SK-N-SH treated with all-trans-retinoic acid at 6 μM for 48 hours (cell line): Measurements from ENCODE around the gene KLF13.

Experiments
- ATAC-seq: fragments of 200-7000 bp; cut with Tn5 transposase; 3 replicates; pipeline ENCODE4 v1.9.1; 2020; ENCODE audit warnings: mild to moderate bottlenecking, moderate library complexity
- ARNTL ChIP-seq: fragments of 450-650 bp; formaldehyde crosslinking; IDR thresholded peaks from 2 replicates; pipeline ENCODE4 v1.5.0; 2020; ENCODE audit warnings: low read depth, mild to moderate bottlenecking, moderate library complexity, borderline replicate concordance
- BACH2 ChIP-seq: fragments of 250-450 bp; sonication (Bioruptor Pico); IDR thresholded peaks from 2 replicates; pipeline ENCODE4 v1.9.0; 2021; ENCODE audit warnings: mild to moderate bottlenecking, borderline replicate concordance
- CREB5 ChIP-seq: fragments of 250-450 bp; sonication (Bioruptor Pico); IDR thresholded peaks from 2 replicates; pipeline ENCODE4 v1.5.1; 2020; ENCODE audit warnings: low read depth, mild to moderate bottlenecking, moderate library complexity
- CSDC2 ChIP-seq: fragments of 250-450 bp; sonication (Bioruptor Pico); IDR thresholded peaks from 2 replicates; pipeline ENCODE4 v1.5.0; 2020; ENCODE audit warnings: mild to moderate bottlenecking, moderate library complexity
- ESRRG ChIP-seq: fragments of 250-450 bp; sonication (Bioruptor Pico); IDR thresholded peaks from 2 replicates; pipeline ENCODE4 v1.6.1; 2021; ENCODE audit warnings: mild to moderate bottlenecking
- GLIS3 ChIP-seq: fragments of 250-450 bp; sonication (Bioruptor Pico); IDR thresholded peaks from 2 replicates; pipeline ENCODE4 v1.5.0; 2020; ENCODE audit warnings: mild to moderate bottlenecking, moderate library complexity
- ISL1 ChIP-seq: fragments of 250-450 bp; sonication (Bioruptor Pico); IDR thresholded peaks from 2 replicates; pipeline ENCODE4 v2.1.2; 2022; ENCODE audit warnings: mild to moderate bottlenecking, moderate library complexity
- OSR1 ChIP-seq: fragments of 250-450 bp; sonication (Bioruptor Pico); IDR thresholded peaks from 2 replicates; pipeline ENCODE4 v1.8.0; 2022; ENCODE audit warnings: moderate library complexity, mild to moderate bottlenecking, inconsistent platforms
- PATZ1 ChIP-seq: fragments of 250-450 bp; sonication (Bioruptor Pico); IDR thresholded peaks from 2 replicates; pipeline ENCODE4 v1.8.0; 2020; ENCODE audit warnings: mild to moderate bottlenecking, moderate library complexity, borderline replicate concordance
- PPARA ChIP-seq: fragments of 250-450 bp; sonication (Bioruptor Pico); IDR thresholded peaks from 2 replicates; pipeline ENCODE4 v1.5.0; 2020; ENCODE audit warnings: mild to moderate bottlenecking, borderline replicate concordance
- RARB ChIP-seq: fragments of 250-450 bp; sonication (Bioruptor Pico); IDR thresholded peaks from 2 replicates; pipeline ENCODE4 v1.8.0; 2021; ENCODE audit warnings: mild to moderate bottlenecking, moderate library complexity
- SNAI2 ChIP-seq: fragments of 250-450 bp; sonication (Bioruptor Pico); IDR thresholded peaks from 2 replicates; pipeline ENCODE4 v1.5.0; 2020; ENCODE audit warnings: mild to moderate bottlenecking, moderate library complexity
- TCF4 ChIP-seq: fragments of 250-450 bp; sonication (Bioruptor Pico); IDR thresholded peaks from 2 replicates; pipeline ENCODE4 v1.8.0; 2021; ENCODE audit warnings: mild to moderate bottlenecking, moderate library complexity, borderline replicate concordance
- TOX ChIP-seq: fragments of 250-450 bp; sonication (Bioruptor Pico); IDR thresholded peaks from 2 replicates; pipeline ENCODE4 v1.8.0; 2021; ENCODE audit warnings: mild to moderate bottlenecking, moderate library complexity, borderline replicate concordance
- ZC3H10 ChIP-seq: fragments of 250-450 bp; sonication (Bioruptor Pico); IDR thresholded peaks from 2 replicates; pipeline ENCODE4 v1.5.1; 2021; ENCODE audit warnings: mild to moderate bottlenecking, moderate library complexity
- ZFP3 ChIP-seq: fragments of 250-450 bp; sonication (Bioruptor Pico); IDR thresholded peaks from 2 replicates; pipeline ENCODE4 v1.5.0; 2020; ENCODE audit warnings: mild to moderate bottlenecking, moderate library complexity
- ZFP30 ChIP-seq: fragments of 450-650 bp; formaldehyde crosslinking; IDR thresholded peaks from 2 replicates; pipeline ENCODE4 v1.5.0; 2022; ENCODE audit warnings: mild to moderate bottlenecking, moderate library complexity
- ZNF565 ChIP-seq: fragments of 450-650 bp; formaldehyde crosslinking; conservative IDR thresholded peaks from 2 replicates; pipeline ENCODE4 v1.5.0; 2020; ENCODE audit warnings: low read depth, mild to moderate bottlenecking, moderate library complexity
- ZNF70 ChIP-seq: fragments of 450-650 bp; formaldehyde crosslinking; IDR thresholded peaks from 2 replicates; pipeline ENCODE4 v1.5.0; 2020; ENCODE audit warnings: mild to moderate bottlenecking, moderate library complexity
- ZNF8 ChIP-seq: fragments of 450-650 bp; formaldehyde crosslinking; IDR thresholded peaks from 2 replicates; pipeline ENCODE4 v1.5.0; 2020; ENCODE audit warnings: mild to moderate bottlenecking, moderate library complexity
- TF ChIP-seq, protein P1 (sequence below): fragments of 250-450 bp; sonication (Bioruptor Pico); IDR thresholded peaks from 2 replicates; pipeline ENCODE4 v1.5.1; 2021; ENCODE audit warnings: mild to moderate bottlenecking, moderate library complexity
- TF ChIP-seq, protein P2 (sequence below): fragments of 250-450 bp; sonication (Bioruptor Pico); IDR thresholded peaks from 2 replicates; pipeline ENCODE4 v1.8.0; 2021; ENCODE audit warnings: low read depth, mild to moderate bottlenecking, moderate library complexity, borderline replicate concordance

KLF13 gene

DNA sequence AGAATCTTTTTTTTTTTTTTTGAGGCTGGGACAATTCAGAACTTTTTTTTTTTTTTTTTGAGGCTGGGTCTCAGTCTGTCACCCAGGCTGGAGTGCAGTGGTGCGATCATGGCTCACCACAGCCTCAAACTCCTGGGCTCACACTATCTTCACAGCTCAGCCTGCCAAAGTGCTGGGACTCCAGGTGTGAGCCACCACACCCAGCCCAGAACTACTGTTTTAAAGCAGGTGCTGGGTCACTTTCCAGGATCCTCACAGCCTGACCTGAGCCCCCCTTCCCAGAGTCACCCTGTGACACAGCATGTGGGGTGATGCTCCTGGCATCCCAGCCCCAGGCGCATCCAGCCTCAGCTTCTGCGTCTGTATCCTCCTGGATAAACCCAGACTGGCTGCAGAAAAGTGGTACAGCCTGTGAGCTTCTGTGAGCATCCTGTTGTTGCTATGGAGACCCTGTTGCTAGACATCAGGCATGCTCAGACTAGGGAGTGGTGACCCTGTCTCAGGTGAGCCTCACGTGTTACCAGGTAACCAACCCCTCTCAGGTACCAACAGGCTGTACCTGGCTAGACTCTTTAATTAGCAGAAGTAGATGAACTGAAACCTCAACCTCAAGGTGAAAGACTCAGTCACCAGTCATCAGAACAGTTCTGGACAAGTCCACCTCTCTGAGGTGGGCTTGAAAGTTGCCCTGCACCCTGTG is 15.0 kb downstream of the KLF13 start:
- no peak for ATAC-seq
- TF ChIP-seq RARB, result no peak
- no peak for TF ChIP-seq ZFP3 (CRISPR knock-in tag)
- TF ChIP-seq, protein P1, sequence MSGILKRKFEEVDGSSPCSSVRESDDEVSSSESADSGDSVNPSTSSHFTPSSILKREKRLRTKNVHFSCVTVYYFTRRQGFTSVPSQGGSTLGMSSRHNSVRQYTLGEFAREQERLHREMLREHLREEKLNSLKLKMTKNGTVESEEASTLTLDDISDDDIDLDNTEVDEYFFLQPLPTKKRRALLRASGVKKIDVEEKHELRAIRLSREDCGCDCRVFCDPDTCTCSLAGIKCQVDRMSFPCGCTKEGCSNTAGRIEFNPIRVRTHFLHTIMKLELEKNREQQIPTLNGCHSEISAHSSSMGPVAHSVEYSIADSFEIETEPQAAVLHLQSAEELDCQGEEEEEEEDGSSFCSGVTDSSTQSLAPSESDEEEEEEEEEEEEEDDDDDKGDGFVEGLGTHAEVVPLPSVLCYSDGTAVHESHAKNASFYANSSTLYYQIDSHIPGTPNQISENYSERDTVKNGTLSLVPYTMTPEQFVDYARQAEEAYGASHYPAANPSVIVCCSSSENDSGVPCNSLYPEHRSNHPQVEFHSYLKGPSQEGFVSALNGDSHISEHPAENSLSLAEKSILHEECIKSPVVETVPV (CRISPR knock-in tag), result no peak
- no peak for TF ChIP-seq GLIS3 (CRISPR knock-in tag)
- no peak for TF ChIP-seq ZNF70 (CRISPR knock-in tag)
- TF ChIP-seq BACH2 (CRISPR knock-in tag), result no peak
- TF ChIP-seq TCF4 (CRISPR knock-in tag), result no peak
- TF ChIP-seq PATZ1 (CRISPR knock-in tag), result no peak
- no peak for TF ChIP-seq CREB5
- TF ChIP-seq ZFP30 (CRISPR knock-in tag), result no peak
- no peak for TF ChIP-seq PPARA (CRISPR knock-in tag)
- no peak for TF ChIP-seq SNAI2 (CRISPR knock-in tag)
- TF ChIP-seq ISL1, result no peak
- TF ChIP-seq ZC3H10 (CRISPR knock-in tag), result no peak
- no peak for TF ChIP-seq ZNF8 (CRISPR knock-in tag)
- TF ChIP-seq ZNF565 (CRISPR knock-in tag), result no peak
- TF ChIP-seq TOX (CRISPR knock-in tag), result no peak
- TF ChIP-seq OSR1 (CRISPR knock-in tag), result no peak

- TF ChIP-seq ZFP30 (CRISPR knock-in tag) (no peak), PATZ1 (CRISPR knock-in tag) (no peak), ZNF8 (CRISPR knock-in tag) (no peak), ISL1 (no peak), TOX (CRISPR knock-in tag) (no peak), ESRRG (CRISPR knock-in tag) (no peak), OSR1 (CRISPR knock-in tag) (no peak), TCF4 (CRISPR knock-in tag) (no peak), SNAI2 (CRISPR knock-in tag) (no peak)
- ATAC-seq, result no peak
Observed at GRCh38 chr15:31342381-31342780, 15.7 kb downstream of the KLF13 start.

GRCh38 chr15:31342781-31343626 is 16.4 kb downstream of the KLF13 start:
- no peak for ATAC-seq
- TF ChIP-seq CREB5 (no peak), ZFP30 (CRISPR knock-in tag) (no peak), ZFP3 (CRISPR knock-in tag) (no peak), PPARA (CRISPR knock-in tag) (no peak), PATZ1 (CRISPR knock-in tag) (no peak), RARB (no peak), OSR1 (CRISPR knock-in tag) (no peak), ZNF70 (CRISPR knock-in tag) (no peak), CSDC2 (CRISPR knock-in tag) (no peak), BACH2 (CRISPR knock-in tag) (no peak), GLIS3 (CRISPR knock-in tag) (no peak), ARNTL (no peak)
- TF ChIP-seq, protein P2, sequence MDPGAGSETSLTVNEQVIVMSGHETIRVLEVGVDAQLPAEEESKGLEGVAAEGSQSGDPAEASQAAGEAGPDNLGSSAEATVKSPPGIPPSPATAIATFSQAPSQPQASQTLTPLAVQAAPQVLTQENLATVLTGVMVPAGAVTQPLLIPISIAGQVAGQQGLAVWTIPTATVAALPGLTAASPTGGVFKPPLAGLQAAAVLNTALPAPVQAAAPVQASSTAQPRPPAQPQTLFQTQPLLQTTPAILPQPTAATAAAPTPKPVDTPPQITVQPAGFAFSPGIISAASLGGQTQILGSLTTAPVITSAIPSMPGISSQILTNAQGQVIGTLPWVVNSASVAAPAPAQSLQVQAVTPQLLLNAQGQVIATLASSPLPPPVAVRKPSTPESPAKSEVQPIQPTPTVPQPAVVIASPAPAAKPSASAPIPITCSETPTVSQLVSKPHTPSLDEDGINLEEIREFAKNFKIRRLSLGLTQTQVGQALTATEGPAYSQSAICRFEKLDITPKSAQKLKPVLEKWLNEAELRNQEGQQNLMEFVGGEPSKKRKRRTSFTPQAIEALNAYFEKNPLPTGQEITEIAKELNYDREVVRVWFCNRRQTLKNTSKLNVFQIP (CRISPR knock-in tag), result no peak
